WTC11 (cell line): ENCODE measurements around the gene SLC24A3.

ENCODE experiments used
- NFYB ChIP-seq: sonication (generic); formaldehyde crosslinking; conservative IDR thresholded peaks from 2 replicates; pipeline ENCODE4 v1.8.0; 2022; ENCODE audit warnings: low read depth, missing genetic modification reagents
- ZNF232 ChIP-seq: sonication (generic); formaldehyde crosslinking; IDR thresholded peaks from 2 replicates; pipeline ENCODE4 v1.8.0; 2022; ENCODE audit warnings: mild to moderate bottlenecking, missing genetic modification reagents

GRCh38 chr20:19601126-19601810 lies 388.8 kb downstream of the SLC24A3 start:
- TF ChIP-seq NFYB = no peak
- no peak for TF ChIP-seq ZNF232
